Left lung (tissue), 10 donors: Measurements from ENCODE around the gene PRPF31. TPM values are rescaled to one million over a fixed set of nuclear protein-coding genes. Genes with fewer than 3 reads are reported as not detected.
A peak's percentile ranks its signal among the peaks of the same experiment; 100 is the strongest.

ENCODE experiments used
- ATAC-seq: fragments of 200-7000 bp; cut with Tn5 transposase; one replicate; pipeline ENCODE4 v1.9.1; 2020; ENCODE audit warnings: moderate library complexity
- DNase-seq, 4 donors: peaks; one replicate each; pipeline ENCODE4 v3.0.0-alpha.2; 2013 to 2020
- H3K27ac ChIP-seq, 2 donors: fragments of 200-600 bp; sonication (generic) in 1 of 2; one replicate each; pipeline versions ENCODE4 v1.5.0 to v1.8.0; 2020 to 2021
- H3K27me3 ChIP-seq, 2 donors: fragments of 200-600 bp; sonication (generic) in 1 of 2; one replicate each; pipeline versions ENCODE4 v1.5.0 to v1.8.0; 2020 to 2021
- H3K36me3 ChIP-seq, 2 donors: fragments of 200-600 bp; sonication (generic) in 1 of 2; one replicate each; pipeline versions ENCODE4 v1.5.0 to v1.8.0; 2020 to 2021
- H3K4me1 ChIP-seq, 2 donors: fragments of 200-600 bp; one replicate each; pipeline ENCODE4 v1.8.0; 2021
- H3K4me3 ChIP-seq, 2 donors: fragments of 200-600 bp; sonication (generic) in 1 of 2; one replicate each; pipeline versions ENCODE4 v1.5.0 to v1.8.0; 2020 to 2021; ENCODE audit warnings: mild to moderate bottlenecking in 1 of 2
- H3K9me3 ChIP-seq, 2 donors: fragments of 200-600 bp; sonication (generic) in 1 of 2; one replicate each; pipeline versions ENCODE4 v1.5.0 to v1.8.0; 2020 to 2021
- intact Hi-C, 2 donors: fragments of 100-400 bp; cut with DNase I; formaldehyde crosslinking; loops; one replicate each; pipeline versions ENCODE4 v1.11.2 to v1.14.2; 2022
- polyA plus RNA-seq, 6 donors: library from polyadenylated mRNA; unstranded; fragments of 120-200 nt; gene quantifications; one replicate each; pipeline ENCODE4 v1.2.1, GENCODE V29; 2013; ENCODE audit not compliant: insufficient read length in 6 of 6
- total RNA-seq, 2 donors: library from RNA; stranded (reverse); fragmentation: NEBNext Ultra II Directional; extraction: Animal tissue kit (Norgen Biotek cat#: 25700); gene quantifications; one replicate each; pipeline ENCODE4 v1.2.1, GENCODE V29; 2021
- TF ChIP-seq, protein P1 (sequence below), 2 donors: fragments of 200-600 bp; sonication (generic) in 1 of 2; IDR thresholded peaks; one replicate each; pipeline versions ENCODE4 v1.5.0 to v1.8.0; 2021; ENCODE audit warnings: antibody characterized with exemption in 2 of 2
- donor health status: DM: no; HTN: yes; CAD: no.
- donor health status: DM: no; HTN: no; CAD: no.

PRPF31 gene
- total and polyA plus RNA-seq, 8 donors = 46.8 to 65.3 (median 61.8) TPM

DNA sequence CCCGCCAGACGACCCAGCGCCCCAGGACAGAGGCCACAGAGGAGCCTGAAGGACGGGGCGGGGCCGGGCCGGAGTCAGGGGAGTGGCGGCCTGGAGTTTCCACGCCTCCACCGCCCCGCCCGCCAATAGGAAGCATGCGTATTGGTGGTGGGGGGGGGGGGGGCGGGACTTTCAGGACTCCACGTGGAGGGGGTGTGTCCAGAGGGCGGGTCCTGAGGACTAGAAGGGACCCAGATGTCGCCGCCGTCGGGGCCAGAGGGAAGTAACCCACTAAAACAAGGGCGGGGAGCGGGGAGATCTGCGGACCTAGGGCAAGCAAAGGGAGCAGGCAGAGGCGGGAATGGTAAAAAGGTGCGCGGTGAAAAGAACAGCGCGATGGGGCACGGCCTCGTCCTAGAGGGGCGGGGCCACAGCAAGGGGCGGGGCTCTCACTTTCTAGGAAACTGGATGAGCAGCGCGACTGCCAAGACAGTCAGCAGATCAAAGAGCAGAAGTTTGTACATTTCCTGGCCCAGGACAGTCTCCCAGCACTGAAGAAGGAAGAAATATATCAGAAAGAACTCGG, 46.8 kb downstream of the PRPF31 start:
- H3K4me1 ChIP-seq = peaks cover 31 to 69% of the 10 kb centered on the region in 2 donors
- peak overlapping the region; percentile 25 to 50 for H3K4me3 ChIP-seq
- intact Hi-C loops = no loop called here
- DNase-seq (peak in 3 of 4 donors; percentile 82 to 95 (median 89)), ATAC-seq (peak; percentile 61)
- H3K36me3 ChIP-seq = peaks cover 0 to 9% of the 10 kb centered on the region in 2 donors
- H3K9me3 ChIP-seq = no peaks in the 10 kb centered on the region
- peak overlapping the region; percentile 4 to 83 for H3K27ac ChIP-seq
- TF ChIP-seq, protein P1, sequence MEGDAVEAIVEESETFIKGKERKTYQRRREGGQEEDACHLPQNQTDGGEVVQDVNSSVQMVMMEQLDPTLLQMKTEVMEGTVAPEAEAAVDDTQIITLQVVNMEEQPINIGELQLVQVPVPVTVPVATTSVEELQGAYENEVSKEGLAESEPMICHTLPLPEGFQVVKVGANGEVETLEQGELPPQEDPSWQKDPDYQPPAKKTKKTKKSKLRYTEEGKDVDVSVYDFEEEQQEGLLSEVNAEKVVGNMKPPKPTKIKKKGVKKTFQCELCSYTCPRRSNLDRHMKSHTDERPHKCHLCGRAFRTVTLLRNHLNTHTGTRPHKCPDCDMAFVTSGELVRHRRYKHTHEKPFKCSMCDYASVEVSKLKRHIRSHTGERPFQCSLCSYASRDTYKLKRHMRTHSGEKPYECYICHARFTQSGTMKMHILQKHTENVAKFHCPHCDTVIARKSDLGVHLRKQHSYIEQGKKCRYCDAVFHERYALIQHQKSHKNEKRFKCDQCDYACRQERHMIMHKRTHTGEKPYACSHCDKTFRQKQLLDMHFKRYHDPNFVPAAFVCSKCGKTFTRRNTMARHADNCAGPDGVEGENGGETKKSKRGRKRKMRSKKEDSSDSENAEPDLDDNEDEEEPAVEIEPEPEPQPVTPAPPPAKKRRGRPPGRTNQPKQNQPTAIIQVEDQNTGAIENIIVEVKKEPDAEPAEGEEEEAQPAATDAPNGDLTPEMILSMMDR (IDR thresholded peaks at IDR 0.05) = no peak
- peaks cover 0 to 9% of the 10 kb centered on the region in 2 donors for H3K27me3 ChIP-seq

DNA sequence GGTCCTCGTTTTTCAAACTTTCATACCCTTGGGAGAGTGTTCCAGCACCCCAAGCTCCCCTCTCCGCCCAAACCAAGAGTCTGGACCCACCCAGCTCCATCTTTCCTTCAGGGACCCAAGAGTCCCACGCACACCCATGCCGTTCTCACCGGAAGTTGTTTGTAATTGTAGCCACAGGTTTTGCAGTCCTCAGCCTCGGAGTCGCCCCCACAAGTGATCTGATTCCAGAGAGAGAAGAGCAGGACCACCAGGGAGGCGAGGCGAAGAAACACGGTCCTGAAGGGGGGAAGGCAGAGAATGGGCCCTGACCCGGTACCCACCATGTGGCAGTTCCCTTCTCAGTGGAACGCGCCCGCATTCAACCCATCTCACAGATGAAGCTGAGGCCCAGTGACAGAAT, 47.3 kb downstream of the PRPF31 start:
- intact Hi-C loops = no loop called here
- ATAC-seq = no peak
- H3K36me3 ChIP-seq = peaks cover 0 to 4% of the 10 kb centered on the region in 2 donors
- H3K9me3 ChIP-seq = no peaks in the 10 kb centered on the region
- DNase-seq = no peak
- H3K4me1 ChIP-seq = peaks cover 30 to 66% of the 10 kb centered on the region in 2 donors
- peaks cover 0 to 9% of the 10 kb centered on the region in 2 donors for H3K27me3 ChIP-seq
- H3K4me3 ChIP-seq = peak overlapping the region; percentile 25 to 50
- TF ChIP-seq, protein P1 (IDR thresholded peaks at IDR 0.05) = no peak
- peak overlapping the region; percentile 4 to 83 for H3K27ac ChIP-seq

DNA sequence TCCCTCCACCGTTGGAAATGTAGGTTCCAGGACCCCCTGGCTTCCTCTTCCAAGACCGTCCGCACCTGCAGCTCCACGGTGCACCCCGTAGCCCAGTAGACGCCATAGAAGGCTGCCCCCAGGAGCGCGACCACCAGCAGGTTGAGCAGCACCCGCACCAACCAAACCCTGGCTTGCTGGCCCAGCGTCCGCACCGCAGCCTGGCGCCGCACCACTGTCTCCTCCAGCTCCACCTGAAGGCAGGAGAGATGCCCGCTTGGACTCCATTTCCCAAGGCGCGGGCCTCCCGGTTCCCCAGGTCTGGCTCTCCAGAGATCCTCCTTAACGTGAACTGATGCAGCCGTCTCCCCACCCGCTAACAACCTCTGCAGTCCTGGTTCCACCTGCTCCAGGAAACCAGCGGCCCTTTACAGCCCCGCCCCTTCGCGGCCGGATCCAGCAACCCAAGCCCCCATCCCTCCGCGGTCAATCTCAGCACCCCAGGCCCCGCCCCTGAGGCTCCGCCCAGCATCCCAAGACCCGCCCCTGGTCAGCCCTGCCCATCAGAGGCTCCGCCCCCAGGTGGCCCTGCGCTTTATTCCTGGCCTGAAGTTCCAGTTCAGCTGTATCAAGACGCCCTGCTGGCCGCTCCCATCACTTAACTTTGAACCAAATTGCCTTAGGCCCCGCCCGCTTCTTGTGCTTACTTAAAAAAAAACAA, 49.0 kb downstream of the PRPF31 start:
- H3K27me3 ChIP-seq = peaks cover 0 to 9% of the 10 kb centered on the region in 2 donors
- TF ChIP-seq, protein P1 (IDR thresholded peaks at IDR 0.05) = no peak
- intact Hi-C loops = no loop called here
- peak overlapping the region in 1 of 2 donors; percentile 13 for H3K4me3 ChIP-seq
- peaks cover 21 to 59% of the 10 kb centered on the region in 2 donors for H3K4me1 ChIP-seq
- H3K36me3 ChIP-seq = no peaks in the 10 kb centered on the region
- no peaks in the 10 kb centered on the region for H3K9me3 ChIP-seq
- ATAC-seq = peak; percentile 57
- peak in 3 of 4 donors; percentile 46 to 96 (median 88) for DNase-seq
- H3K27ac ChIP-seq = no peak overlapping the region

DNA sequence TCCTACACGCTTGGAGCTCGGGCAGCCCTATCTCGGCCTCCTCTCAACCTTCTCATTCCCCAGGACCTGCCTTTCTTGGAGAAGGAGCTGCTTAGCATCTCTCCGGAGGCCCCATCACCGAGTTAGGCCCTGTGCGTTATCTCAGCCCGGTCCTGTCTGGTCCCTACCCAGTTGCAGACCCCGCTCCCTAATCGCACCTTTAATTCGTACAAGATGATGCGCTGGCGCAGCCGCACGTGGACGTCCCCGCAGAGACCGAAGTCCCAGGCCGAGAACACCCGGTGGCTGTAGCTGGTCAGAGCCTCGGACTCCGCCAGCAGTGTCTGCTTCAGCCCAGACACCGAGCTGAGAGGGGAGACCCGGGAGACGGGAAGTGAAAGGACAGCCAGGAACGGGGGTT, 49.7 kb downstream of the PRPF31 start:
- DNase-seq (no peak), ATAC-seq (no peak)
- H3K4me1 ChIP-seq = peaks cover 21 to 56% of the 10 kb centered on the region in 2 donors
- H3K4me3 ChIP-seq = no peak overlapping the region
- H3K36me3 ChIP-seq = no peaks in the 10 kb centered on the region
- no peak overlapping the region for H3K27ac ChIP-seq
- H3K27me3 ChIP-seq = peaks cover 0 to 9% of the 10 kb centered on the region in 2 donors
- TF ChIP-seq, protein P1 (IDR thresholded peaks at IDR 0.05) = no peak
- intact Hi-C loops = no loop called here
- no peaks in the 10 kb centered on the region for H3K9me3 ChIP-seq

DNA sequence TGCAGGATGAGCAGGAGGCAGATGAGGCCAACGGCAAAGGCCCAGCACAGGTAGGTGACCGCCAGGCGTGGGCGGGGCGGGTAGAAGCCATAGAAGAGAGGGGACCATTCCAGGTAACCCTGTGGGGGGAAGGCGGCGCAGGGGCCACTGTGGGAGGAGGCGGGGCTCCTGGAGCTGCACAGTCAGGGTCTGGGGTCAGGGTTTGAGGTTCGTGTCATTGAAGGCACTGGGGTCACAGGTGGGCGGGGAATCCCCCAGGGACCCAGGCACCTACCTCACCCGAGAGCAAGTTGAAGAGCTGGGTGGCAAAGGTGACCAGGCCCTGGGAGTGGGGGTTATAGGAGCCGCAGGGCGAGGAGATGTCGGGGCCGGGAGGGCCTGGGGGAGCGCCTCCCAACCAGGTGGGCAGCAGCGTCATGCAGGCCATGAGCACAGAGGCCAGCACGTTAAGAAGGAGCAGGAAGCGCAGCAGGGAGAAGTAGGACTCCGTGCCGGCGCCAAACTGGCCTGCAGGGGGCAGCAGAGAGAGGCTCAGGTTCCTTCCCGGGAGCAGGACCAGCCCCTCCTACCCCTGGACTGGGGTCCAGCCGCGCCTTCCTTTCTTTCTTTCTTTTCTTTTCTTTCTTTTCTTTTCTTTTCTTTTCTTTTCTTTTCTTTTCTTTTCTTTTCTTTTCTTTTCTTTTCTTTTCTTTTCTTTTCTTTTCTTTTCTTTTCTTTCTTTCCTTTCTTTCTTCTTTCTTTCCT, 52.8 kb downstream of the PRPF31 start:
- no peak overlapping the region for H3K4me3 ChIP-seq
- no peaks in the 10 kb centered on the region for H3K36me3 ChIP-seq
- no peak overlapping the region for H3K27ac ChIP-seq
- peaks cover 9 to 32% of the 10 kb centered on the region in 2 donors for H3K4me1 ChIP-seq
- peaks cover 0 to 9% of the 10 kb centered on the region in 2 donors for H3K27me3 ChIP-seq
- ATAC-seq (peak; percentile 79), DNase-seq (peak; percentile 81 to 99 (median 92))
- TF ChIP-seq, protein P1 (IDR thresholded peaks at IDR 0.05) = peak; percentile 90 to 98
- intact Hi-C loops = no loop called here
- no peaks in the 10 kb centered on the region for H3K9me3 ChIP-seq
